HepG2 (cell line): Measurements from ENCODE around the gene ACACA. TPM values are rescaled to one million over a fixed set of nuclear protein-coding genes. Genes with fewer than 3 reads are reported as not detected.
A peak's percentile ranks its signal among the peaks of the same experiment; 100 is the strongest.

ENCODE experiments used
- GLI4 ChIP-seq: sonication (generic); formaldehyde crosslinking; IDR thresholded peaks from 2 replicates; pipeline ENCODE4 v1.5.1; 2020; ENCODE audit warnings: missing genetic modification reagents, mild to moderate bottlenecking, moderate library complexity, borderline replicate concordance
- HINFP ChIP-seq: sonication (generic); formaldehyde crosslinking; IDR thresholded peaks from 2 replicates; pipeline ENCODE4 v1.4.0; 2020; ENCODE audit warnings: low read depth, mild to moderate bottlenecking, missing genetic modification reagents
- IKZF4 ChIP-seq: sonication (generic); formaldehyde crosslinking; IDR thresholded peaks from 2 replicates; pipeline ENCODE4 v1.5.1; 2020; ENCODE audit warnings: borderline replicate concordance, mild to moderate bottlenecking, low read depth, missing genetic modification reagents; ENCODE audit errors: not compliant biosample characterization
- MAZ ChIP-seq, 2 experiments: sonication (generic) in 1 of 2; formaldehyde crosslinking in 1 of 2; IDR thresholded peaks; 2 replicates each; pipeline versions ENCODE4 v1.5.0 to v1.6.1; 2012 to 2020; ENCODE audit warnings: low read depth in 2 of 2, mild to moderate bottlenecking in 2 of 2, borderline replicate concordance in 1 of 2, improper control_type of control experiment in 1 of 2, low read length in 1 of 2, missing genetic modification reagents in 1 of 2, moderate library complexity in 1 of 2
- NR0B2 ChIP-seq: sonication (generic); formaldehyde crosslinking; IDR thresholded peaks from 2 replicates; pipeline ENCODE4 v1.4.0; 2020; ENCODE audit warnings: mild to moderate bottlenecking, missing genetic modification reagents
- ONECUT2 ChIP-seq: sonication (generic); formaldehyde crosslinking; IDR thresholded peaks from 2 replicates; pipeline ENCODE4 v1.4.0; 2020; ENCODE audit warnings: missing genetic modification reagents
- RXRB ChIP-seq: IDR thresholded peaks from 2 replicates; pipeline ENCODE4 v1.6.1; 2016; ENCODE audit warnings: borderline replicate concordance, missing genetic modification reagents, missing compliant biosample characterization
- SRSF4 ChIP-seq: fragments of 200-400 bp; formaldehyde crosslinking; IDR thresholded peaks from one replicate; pipeline ENCODE4 v1.6.1; 2018; ENCODE audit warnings: mild to moderate bottlenecking, low read depth, low read length, moderate library complexity; ENCODE audit not compliant: poor library complexity, severe bottlenecking
- TFDP2 ChIP-seq: sonication (generic); formaldehyde crosslinking; IDR thresholded peaks from 2 replicates; pipeline ENCODE4 v1.4.0; 2020; ENCODE audit warnings: missing genetic modification reagents
- THAP7 ChIP-seq: sonication (generic); formaldehyde crosslinking; IDR thresholded peaks from 2 replicates; pipeline ENCODE4 v1.8.1; 2023; ENCODE audit warnings: mild to moderate bottlenecking, missing genetic modification reagents
- ZFX ChIP-seq: sonication (generic); formaldehyde crosslinking; IDR thresholded peaks from 2 replicates; pipeline ENCODE4 v1.4.0; 2020; ENCODE audit warnings: mild to moderate bottlenecking, low read depth, missing genetic modification reagents, moderate library complexity
- ZNF607 ChIP-seq: sonication (generic); formaldehyde crosslinking; IDR thresholded peaks from 2 replicates; pipeline ENCODE4 v1.5.1; 2020; ENCODE audit warnings: missing genetic modification reagents, mild to moderate bottlenecking, borderline replicate concordance
- ZNF660 ChIP-seq: sonication (generic); formaldehyde crosslinking; IDR thresholded peaks from 2 replicates; pipeline ENCODE4 v1.5.1; 2020; ENCODE audit warnings: mild to moderate bottlenecking, low read depth, missing genetic modification reagents, borderline replicate concordance
- ZNF670 ChIP-seq: sonication (generic); formaldehyde crosslinking; IDR thresholded peaks from 2 replicates; pipeline ENCODE4 v1.8.0; 2022; ENCODE audit warnings: mild to moderate bottlenecking, missing genetic modification reagents, borderline replicate concordance
- ZNF775 ChIP-seq: sonication (generic); formaldehyde crosslinking; IDR thresholded peaks from 2 replicates; pipeline ENCODE4 v1.4.0; 2020; ENCODE audit warnings: missing genetic modification reagents, mild to moderate bottlenecking, moderate library complexity, borderline replicate concordance
- ZNF891 ChIP-seq: sonication (generic); formaldehyde crosslinking; IDR thresholded peaks from 2 replicates; pipeline ENCODE4 v1.5.0; 2020; ENCODE audit warnings: mild to moderate bottlenecking, missing genetic modification reagents
- polyA plus RNA-seq, 8 experiments: library from polyadenylated mRNA; depleted of rRNA in 3 of 8; stranded (reverse) in 7 of 8; unstranded in 1 of 8; fragments of >200 nt; fragmentation: Illumina TruSeq in 4 of 8; extraction: Trizol in 4 of 8; gene quantifications; 2 replicates each; pipeline versions ENCODE4 v1.2.1 to v1.2.3, GENCODE V29; 2011 to 2016; ENCODE audit warnings: low read depth in 4 of 8, missing spikeins in 1 of 8, mixed read lengths in 1 of 8; ENCODE audit not compliant: insufficient read depth in 1 of 8
- total RNA-seq, 5 experiments: library from RNA; depleted of rRNA; stranded (reverse); fragments of >200 nt; fragmentation: Illumina TruSeq; extraction: Trizol; gene quantifications; 2 replicates each; pipeline ENCODE4 v1.2.3, GENCODE V29; 2016; ENCODE audit warnings: low read depth in 1 of 5
- TF ChIP-seq, protein P1 (sequence below): sonication (generic); formaldehyde crosslinking; IDR thresholded peaks from 2 replicates; pipeline ENCODE4 v1.4.0; 2020; ENCODE audit warnings: missing genetic modification reagents, low read depth, mild to moderate bottlenecking, borderline replicate concordance

ACACA gene
- total and polyA plus RNA-seq, 2 of the 13 experiments (the other 11 are each of a cell fraction or from before 2014, with no cell fraction given) = 39.2 to 47.2 TPM

DNA sequence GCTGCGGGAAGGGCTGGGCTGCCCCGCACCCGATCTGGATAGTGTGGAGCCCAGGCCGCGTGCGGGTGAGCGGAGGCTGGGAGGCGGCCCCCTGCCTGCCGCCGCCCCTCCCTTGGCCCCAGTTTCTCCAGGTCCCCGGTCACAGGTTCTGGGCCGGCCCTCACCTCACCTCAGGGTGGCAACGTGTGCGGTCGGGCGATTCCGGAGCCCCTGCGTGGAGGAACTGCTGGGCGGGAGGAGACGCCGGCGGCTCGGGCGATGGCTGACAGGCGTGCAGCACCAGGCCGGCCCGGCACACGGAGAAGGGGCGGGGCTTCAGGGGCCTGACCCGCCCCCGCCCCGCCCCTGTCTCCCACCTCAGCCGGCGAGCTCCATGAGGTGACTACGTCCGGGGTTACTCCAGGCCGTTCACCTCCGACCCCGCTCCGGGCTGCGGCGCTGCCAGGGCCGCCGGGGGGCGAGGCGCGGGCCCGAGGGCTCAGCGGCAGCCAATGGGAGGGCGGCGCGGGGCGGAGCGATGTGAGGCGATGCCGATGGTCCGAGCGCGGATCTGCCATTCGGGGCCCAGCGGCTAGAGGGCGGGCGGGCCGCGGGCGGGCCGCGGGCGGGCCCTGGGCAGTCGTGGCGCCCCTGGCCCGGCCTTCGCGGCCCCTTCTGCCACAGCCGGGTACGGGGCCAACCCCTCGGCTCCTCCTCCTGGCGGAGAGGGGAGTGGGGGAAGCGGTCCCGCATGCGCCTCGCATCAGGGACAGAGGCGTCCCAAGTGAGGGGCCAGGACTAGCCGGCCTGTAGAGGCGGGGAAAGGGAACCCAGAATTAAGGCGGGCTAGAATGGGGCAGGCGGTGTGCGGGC is 47.6 kb downstream of the ACACA start (continued):
- no peak for TF ChIP-seq ZNF891 (CRISPR knock-in tag)
- no peak for TF ChIP-seq ONECUT2 (CRISPR knock-in tag)
- peak; percentile 72; the same call in 1 of the 2 replicates for TF ChIP-seq NR0B2
- peak; percentile 84 for TF ChIP-seq ZFX
- TF ChIP-seq GLI4 = peak; percentile 90; the same call in 1 of the 2 replicates
- no peak for TF ChIP-seq ZNF775 (CRISPR knock-in tag)
- TF ChIP-seq SRSF4 = no peak
- TF ChIP-seq RXRB (CRISPR knock-in tag) = peak; percentile 89
- no peak for TF ChIP-seq ZNF670 (CRISPR knock-in tag)
- peak; percentile 17; the same call in 1 of the 2 replicates for TF ChIP-seq ZNF607
- peak; percentile 52; the same call in 1 of the 2 replicates for TF ChIP-seq ZNF660 (CRISPR knock-in tag)
- peak; percentile 47; the same call in 1 of the 2 replicates for TF ChIP-seq HINFP (CRISPR knock-in tag)
- peak; percentile 65 for TF ChIP-seq MAZ (IDR thresholded peaks at IDR 0.05; ENCODE audit: borderline replicate concordance, low read depth, low read length)
- TF ChIP-seq MAZ (CRISPR knock-in tag; IDR thresholded peaks at IDR 0.05; ENCODE audit: low read depth) = peak; percentile 60
- TF ChIP-seq TFDP2 (CRISPR knock-in tag) = peak; percentile 45; the same call in 1 of the 2 replicates
- TF ChIP-seq IKZF4 = peak; percentile 54
- TF ChIP-seq THAP7 (CRISPR knock-in tag) = no peak
- TF ChIP-seq, protein P1, sequence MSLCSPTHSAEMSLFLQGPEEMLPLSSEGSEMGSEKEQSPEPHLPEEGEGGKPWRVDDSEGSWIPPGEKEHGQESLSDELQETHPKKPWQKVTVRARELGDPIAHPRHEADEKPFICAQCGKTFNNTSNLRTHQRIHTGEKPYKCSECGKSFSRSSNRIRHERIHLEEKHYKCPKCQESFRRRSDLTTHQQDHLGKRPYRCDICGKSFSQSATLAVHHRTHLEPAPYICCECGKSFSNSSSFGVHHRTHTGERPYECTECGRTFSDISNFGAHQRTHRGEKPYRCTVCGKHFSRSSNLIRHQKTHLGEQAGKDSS = 0 out of 2 replicates have a peak, but pooled peaks have one; percentile 3
